Mammary epithelial cell (primary cell): Measurements from ENCODE around the gene TNPO2.

Experiments
- CTCF ChIP-seq, 2 donors: IDR thresholded peaks in 1 of 2; conservative IDR thresholded peaks in 1 of 2; 2 replicates each; pipeline ENCODE4 v1.5.1; 2011 to 2012; ENCODE audit warnings: inconsistent platforms in 2 of 2, low read length in 2 of 2, mild to moderate bottlenecking in 2 of 2, control low read depth in 1 of 2, low read depth in 1 of 2; ENCODE audit not compliant: insufficient read depth in 1 of 2; ENCODE audit errors: extremely low read depth in 1 of 2
- EZH2 ChIP-seq: IDR thresholded peaks from 2 replicates; pipeline ENCODE4 v1.6.1; 2012; ENCODE audit warnings: low read length, inconsistent platforms, borderline replicate concordance

DNA sequence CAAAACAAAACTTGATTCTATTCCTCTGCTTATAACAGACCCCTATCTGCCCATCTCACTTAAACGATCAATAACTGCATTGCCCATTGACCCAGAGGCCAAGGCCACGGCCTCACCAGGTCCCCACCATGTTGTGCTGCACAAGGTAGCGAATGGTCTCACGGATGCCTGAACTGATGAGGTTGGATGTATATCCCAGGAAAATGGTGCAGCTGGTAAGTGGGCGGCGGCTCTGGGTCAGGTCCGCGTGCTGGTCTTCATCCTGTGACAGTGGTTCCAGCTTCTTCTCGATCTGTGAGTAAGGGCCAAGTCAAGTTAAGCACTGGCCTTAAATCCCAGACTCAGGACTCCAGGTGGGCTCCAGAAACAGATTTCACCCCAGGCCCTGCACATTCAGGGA is 43.7 kb downstream of the TNPO2 start:
- TF ChIP-seq CTCF (conservative IDR thresholded peaks at IDR 0.05 in 1 of 2, IDR thresholded peaks at IDR 0.05 in 1 of 2; ENCODE audit: extremely low read depth in 1 of 2, insufficient read depth in 1 of 2, low read depth in 1 of 2, low read length in 2 of 2) (no peak), EZH2 (no peak)
